Right lung (tissue), 5 donors: Measurements from ENCODE around the gene HAAO. TPM values are rescaled to one million over a fixed set of nuclear protein-coding genes. Genes with fewer than 3 reads are reported as not detected.

ENCODE experiments used
- DNase-seq, 2 donors: peaks; one replicate each; pipeline ENCODE4 v3.0.0-alpha.2; 2013
- polyA plus RNA-seq, 5 donors: library from polyadenylated mRNA; unstranded; fragments of 120-200 nt; gene quantifications; one replicate each; pipeline versions ENCODE4 v1.2.1 to v1.2.3, GENCODE V29; 2013; ENCODE audit warnings: inconsistent platforms in 1 of 5, low replicate concordance in 1 of 5; ENCODE audit not compliant: insufficient read length in 5 of 5, insufficient read depth in 1 of 5

Gene HAAO
- polyA plus RNA-seq, 5 donors: 21.8 to 36.0 (median 25.7) TPM

GRCh38 chr2:42769583-42770287 is 22.6 kb downstream of the HAAO start:
- DNase-seq: no peak

GRCh38 chr2:42768706-42769256 is 23.6 kb downstream of the HAAO start:
- DNase-seq: no peak

GRCh38 chr2:42767899-42768705 is 24.3 kb downstream of the HAAO start:
- no peak for DNase-seq

- no peak for DNase-seq
Observed at GRCh38 chr2:42767080-42767898, 25.1 kb downstream of the HAAO start.

- DNase-seq: no peak
Observed at GRCh38 chr2:42765686-42766085, 26.7 kb downstream of the HAAO start.

GRCh38 chr2:42764901-42765300 is 27.5 kb downstream of the HAAO start:
- no peak for DNase-seq

GRCh38 chr2:42764096-42764495 is 28.3 kb downstream of the HAAO start, which contains the start of gene OXER1:
TSS of gene OXER1 (minus strand) at chr2:42764135. CDS start at chr2:42764062, 73 bp downstream.
- DNase-seq: no peak

GRCh38 chr2:42762823-42763804 is 29.3 kb downstream of the HAAO start:
- no peak for DNase-seq

GRCh38 chr2:42762155-42762554 is 30.2 kb downstream of the HAAO start:
- no peak for DNase-seq

GRCh38 chr2:42761554-42761953 is 30.8 kb downstream of the HAAO start:
- DNase-seq: no peak

GRCh38 chr2:42758751-42759150 is 33.6 kb downstream of the HAAO start:
- DNase-seq: no peak

GRCh38 chr2:42757981-42758740 is 34.2 kb downstream of the HAAO start:
- DNase-seq: no peak

GRCh38 chr2:42756966-42757513 is 35.3 kb downstream of the HAAO start:
- DNase-seq: no peak

- DNase-seq: no peak
Observed at GRCh38 chr2:42756150-42756775, 36.1 kb downstream of the HAAO start.

- no peak for DNase-seq
Observed at GRCh38 chr2:42755191-42755880, 37.0 kb downstream of the HAAO start.

- no peak for DNase-seq
Observed at GRCh38 chr2:42754776-42755140, 37.6 kb downstream of the HAAO start.

- no peak for DNase-seq
Observed at GRCh38 chr2:42754021-42754775, 38.2 kb downstream of the HAAO start.
